Fibroblast of lung (primary cell): ENCODE results near the gene CCDC8.

ENCODE experiments used
- CTCF ChIP-seq, 2 donors: IDR thresholded peaks in 1 of 2; conservative IDR thresholded peaks in 1 of 2; 1 replicate in 1 of 2; 2 replicates in 1 of 2; pipeline ENCODE4 v1.5.1; 2011 to 2012; ENCODE audit warnings: low read length in 2 of 2, control low read depth in 1 of 2, inconsistent platforms in 1 of 2, low read depth in 1 of 2, mild to moderate bottlenecking in 1 of 2
- EZH2 ChIP-seq: IDR thresholded peaks from 2 replicates; pipeline ENCODE4 v1.5.1; 2012; ENCODE audit warnings: low read length, control low read depth, mild to moderate bottlenecking; ENCODE audit errors: missing control alignments

GRCh38 chr19:46411925-46412649, 1.3 kb downstream of the CCDC8 start:
- TF ChIP-seq CTCF (conservative IDR thresholded peaks at IDR 0.05 in 1 of 2, IDR thresholded peaks at IDR 0.05 in 1 of 2; ENCODE audit: low read depth in 1 of 2, low read length in 2 of 2) (no peak), EZH2 (no peak)
